GM10847 (cell line): Measurements from ENCODE around the gene MYL12A.

ENCODE experiments used
- POLR2A ChIP-seq: IDR thresholded peaks from 2 replicates; pipeline ENCODE4 v1.6.1; 2011; ENCODE audit not compliant: insufficient read length; ENCODE audit errors: extremely low read depth

The MYL12A gene

DNA sequence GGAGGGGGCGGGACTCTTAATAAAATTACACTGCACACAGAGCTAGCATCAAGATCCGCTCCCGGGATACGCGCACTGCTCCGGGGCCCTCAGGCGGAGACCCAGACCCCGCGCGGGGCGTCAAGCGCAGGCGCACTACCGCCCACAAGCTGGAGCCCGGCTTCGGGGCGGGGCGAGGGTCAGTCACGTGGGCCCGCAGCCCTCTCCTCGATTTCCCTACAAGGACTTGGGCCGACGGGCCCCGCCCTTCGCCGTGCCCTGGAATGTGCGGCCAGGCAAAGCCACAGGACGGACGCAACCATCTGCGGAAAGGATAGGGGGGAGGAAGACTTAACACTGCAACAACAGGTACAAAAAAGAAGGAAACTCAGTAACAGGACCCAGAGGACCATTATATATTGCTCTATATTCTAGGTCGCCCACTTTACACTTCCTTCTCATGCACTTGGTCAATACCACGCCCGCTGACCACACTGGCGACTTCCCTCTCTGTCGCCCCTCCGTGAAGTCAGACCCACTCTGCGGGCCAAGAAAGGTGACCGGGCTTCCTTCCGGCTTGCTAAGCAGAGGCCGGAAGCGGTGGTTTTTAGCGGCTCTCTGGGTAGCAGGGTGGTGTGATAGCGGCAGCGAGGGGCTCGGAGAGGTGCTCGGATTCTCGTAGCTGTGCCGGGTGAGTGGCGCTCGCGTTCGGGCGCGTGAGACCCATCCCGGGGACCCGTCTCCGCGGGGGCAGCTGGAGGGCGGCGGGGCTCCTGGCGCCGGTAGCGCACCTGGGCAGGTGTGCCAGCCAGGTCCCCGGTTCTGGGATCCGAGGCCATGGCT lies at the start of gene MYL12A:
Gene MYL12A (plus strand): TSS at position 562 of the 822 bp plus-strand sequence. CDS start 5,447 bp downstream, outside the sequence.
- TF ChIP-seq POLR2A: peak; percentile 98

DNA sequence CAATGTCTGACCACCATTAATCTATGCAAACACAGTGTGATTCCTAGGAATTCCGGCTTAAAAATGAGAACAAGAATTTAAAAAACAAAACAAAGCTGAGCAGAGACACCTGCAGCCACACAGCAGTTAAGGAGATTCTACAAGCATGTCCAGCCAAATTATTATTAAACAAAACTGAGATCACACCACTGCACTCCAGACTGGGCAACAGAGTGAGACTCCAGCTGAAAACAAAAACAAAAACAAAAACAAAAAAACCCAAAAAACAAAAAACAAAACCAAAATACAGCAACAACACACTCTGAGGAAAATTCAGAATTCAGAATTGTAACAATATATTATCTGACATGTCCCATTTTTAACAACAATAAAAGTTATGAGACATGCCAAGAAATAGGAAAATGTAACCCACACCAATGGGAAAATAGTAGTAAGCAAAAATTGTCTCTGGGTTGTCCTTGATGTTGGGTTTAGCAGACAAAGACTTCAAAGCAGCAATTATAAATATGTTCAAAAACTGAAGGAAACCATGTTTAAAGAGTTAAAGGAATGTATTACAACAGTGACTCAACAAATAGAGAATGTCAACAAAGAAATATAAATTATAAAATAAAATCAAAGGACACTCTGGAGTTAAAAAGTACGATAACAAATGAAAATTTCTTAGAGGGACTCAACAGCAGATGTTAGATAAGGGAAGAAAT lies 47.5 kb upstream of the MYL12A start:
- TF ChIP-seq POLR2A: no peak

DNA sequence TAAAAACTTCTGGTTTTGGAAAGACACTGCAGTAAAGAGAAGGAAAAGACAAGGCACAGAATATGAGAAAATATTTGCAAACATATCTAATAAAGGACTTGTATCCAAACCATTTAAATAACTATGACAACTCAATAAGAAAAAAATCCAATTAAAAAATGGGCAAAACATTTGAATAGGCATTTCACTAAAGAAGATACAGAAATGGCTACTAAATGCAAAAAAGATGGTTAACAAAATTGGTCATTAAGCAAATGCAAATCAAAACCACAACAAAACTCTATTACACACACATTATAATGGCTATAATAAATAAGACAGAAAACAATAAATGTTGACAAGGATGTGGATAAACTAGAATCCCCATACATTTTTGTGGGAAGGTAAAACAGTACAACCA lies 42.4 kb upstream of the MYL12A start:
- TF ChIP-seq POLR2A: no peak

DNA sequence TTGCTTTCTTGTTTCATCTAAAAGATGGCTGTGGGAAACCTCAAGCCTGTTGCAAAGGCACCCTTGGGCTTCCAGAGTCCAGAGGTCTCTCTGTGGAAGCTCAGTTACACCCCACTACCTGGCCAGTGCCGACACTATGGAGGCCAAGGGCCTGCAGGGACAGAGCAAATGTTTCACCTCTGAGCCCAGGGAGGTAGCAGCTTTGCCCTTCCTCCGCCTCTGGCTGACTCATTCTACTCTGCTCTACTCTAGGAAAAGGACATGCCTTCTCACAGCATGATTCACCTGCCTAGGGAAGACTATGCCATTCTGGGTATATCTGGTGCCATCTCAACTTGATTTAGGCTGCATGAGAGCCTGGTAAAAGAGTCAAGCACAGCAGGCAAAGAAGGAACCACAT lies 40.0 kb upstream of the MYL12A start:
- TF ChIP-seq POLR2A: no peak

DNA sequence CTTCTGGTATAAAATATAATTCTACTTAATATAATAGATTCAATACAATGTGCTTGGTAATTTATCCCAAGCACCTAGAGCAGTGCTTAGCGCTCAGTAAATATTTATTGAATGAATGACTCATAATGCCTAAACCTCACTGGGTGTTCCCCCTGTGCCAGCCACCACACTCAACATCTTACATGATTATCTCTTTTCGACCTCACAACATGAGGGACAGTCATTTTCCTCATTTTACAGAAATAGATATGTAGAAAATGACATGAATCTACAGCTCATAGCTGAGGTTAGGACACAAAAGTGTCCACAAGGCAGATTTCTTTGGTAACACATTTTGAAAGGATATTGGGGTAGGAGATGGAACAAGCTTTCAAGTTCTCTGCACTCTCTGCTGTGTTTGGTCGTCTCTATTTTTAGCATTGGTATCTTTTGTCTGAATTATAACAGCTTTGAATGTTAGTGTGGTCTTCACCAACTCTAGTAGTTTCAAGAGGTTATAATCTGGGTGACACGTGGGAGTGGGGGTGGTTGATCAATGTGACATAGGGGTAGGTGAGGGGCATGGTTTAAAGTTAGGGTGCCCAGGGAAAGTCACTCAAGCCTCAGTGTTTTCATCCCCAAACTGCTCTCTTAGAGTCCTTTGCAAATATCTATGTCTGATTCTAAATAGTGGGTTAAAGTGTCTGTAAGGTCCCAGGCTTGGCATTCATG lies 37.6 kb upstream of the MYL12A start:
- TF ChIP-seq POLR2A: no peak

DNA sequence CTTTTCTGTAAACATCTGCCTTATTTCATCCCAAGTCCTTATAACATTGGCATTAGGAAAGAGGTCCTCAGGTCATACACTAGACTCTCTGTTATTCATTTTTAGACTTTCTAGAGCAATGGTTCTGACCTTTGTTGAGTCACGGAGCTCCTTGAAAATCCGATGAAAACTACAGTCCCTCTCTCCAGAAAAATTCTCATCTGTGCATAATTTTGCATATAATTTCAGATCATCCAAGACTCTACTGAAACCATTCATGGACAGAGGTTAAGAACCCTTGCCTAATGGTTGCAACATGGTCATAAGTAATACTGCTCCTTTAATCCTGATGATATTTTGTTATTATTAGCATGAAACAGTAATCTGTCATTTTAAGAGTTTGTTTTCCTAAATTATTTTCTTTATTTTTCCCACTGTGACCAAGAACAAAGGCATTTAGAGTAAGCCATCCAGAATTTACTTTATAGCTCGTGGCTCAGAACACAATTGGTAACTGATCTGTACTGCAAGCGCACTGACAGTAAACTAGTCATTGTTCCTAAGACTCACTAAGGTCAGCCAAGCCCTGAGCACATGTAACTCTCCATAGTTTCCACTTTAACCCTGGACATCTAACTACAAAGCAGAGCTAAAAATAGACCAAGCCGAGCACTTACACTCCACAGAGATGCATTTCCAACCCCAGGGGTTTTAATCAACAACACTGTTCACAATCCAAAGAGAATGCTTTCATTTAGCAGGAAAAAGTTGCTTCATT lies 36.2 kb upstream of the MYL12A start:
- TF ChIP-seq POLR2A: no peak

DNA sequence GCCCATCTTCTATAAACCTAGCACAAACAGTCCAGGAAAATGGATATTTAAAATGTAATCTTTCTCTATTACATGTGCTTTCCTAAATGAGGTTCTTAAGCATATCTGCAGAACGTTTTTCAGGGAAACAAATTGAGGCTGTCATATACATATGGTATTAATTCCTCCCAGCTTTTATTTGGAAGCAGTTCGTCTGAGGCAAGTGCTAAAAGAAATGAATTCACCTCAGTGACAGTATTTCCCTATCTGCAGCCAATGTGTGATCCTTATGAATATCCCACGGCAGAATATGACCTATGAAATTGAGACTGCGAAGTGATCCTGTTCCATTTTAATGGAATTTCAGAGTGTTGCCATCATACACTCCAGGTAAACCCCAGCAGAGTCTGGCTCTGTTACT lies 34.9 kb upstream of the MYL12A start:
- no peak for TF ChIP-seq POLR2A

DNA sequence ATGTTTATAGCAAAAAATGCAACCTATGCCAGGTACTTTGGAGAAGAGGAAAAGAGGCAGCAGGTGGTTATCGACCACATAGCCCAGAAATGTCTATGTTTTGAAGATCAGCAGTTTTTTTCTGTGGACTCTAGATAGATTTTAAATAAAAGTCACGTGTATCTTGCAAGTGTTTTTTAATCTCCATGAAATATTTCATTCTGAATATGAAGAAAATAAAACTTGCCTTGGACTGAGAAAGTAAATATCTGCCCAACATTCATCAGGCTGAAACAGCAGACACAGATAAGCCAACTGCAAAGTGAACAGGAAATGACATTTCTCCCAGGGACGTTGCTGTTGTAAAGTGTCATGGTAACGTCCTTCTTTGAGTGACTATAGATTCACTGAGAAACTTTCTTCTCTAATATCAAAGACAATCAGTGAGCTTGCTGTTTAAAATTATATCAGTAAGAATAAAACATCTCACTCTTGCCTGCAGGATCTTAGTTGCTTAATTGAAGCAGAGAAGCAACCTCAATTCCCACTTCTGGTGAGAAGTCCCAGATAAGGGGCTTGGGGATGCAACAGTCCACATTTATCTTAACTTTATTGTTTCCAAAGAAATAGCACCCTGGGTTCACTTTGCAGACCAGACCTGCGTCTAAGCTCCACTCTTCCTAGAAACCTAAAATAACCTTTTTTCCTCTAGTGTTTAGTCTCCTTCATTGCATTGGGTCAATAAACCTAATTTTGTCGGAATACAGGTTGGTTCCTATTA lies 34.1 kb upstream of the MYL12A start:
- no peak for TF ChIP-seq POLR2A

DNA sequence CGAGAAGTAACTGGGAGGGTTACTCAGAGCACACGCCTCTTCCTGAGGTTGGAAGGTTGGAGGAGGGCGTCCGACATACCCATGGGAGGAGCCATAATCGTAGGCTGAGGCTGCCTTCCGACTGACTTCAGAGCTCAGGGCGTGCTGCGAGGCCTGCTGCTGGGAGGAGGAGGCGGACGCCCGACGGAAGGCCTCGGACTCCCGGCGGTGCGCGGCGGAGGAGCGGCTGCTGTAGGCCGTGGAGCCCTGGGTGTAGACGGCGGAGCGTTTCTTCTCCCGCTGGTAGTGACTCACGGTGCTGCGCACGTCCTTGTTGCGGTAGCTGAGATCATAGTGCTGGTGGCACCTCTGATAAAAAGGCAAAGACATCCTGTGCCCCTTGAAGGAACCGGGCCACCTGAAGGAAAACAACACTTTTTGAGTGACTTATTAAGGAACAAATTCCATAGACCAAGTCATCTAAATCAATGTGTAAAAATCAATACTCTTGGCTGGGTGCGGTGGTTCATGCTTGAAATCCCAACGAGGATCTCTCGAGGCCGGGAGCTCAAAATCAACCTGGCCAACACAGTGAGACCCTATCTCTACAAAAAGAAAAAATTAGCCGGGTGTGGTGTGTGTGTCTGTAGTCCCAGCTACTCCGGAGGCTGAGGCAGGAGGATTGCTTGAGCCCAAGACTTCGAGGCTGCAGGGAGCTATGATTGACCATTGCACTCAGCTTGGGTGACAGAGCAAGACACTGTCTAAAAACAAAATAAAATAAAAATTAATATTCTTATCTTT lies 32.6 kb upstream of the MYL12A start:
- no peak for TF ChIP-seq POLR2A

DNA sequence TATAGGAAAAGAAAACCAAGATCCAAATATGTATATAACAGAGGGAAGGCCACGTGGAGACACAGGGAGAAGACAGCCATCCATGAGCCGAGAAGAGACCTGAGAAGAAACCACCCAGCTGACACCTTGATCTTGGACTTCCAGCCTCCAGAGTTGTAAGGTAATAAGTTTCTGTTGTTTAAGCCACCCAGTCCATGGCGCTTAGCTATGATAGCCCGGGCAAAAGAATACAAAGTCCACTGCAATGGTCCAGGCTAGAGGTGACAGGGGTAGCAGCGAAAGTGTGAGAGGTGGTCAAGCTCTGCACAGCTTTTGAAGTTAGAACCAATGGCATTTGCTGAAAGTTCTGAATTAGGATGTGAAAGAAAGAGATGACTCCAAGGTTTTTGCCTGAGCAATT lies 30.6 kb upstream of the MYL12A start:
- TF ChIP-seq POLR2A: no peak

DNA sequence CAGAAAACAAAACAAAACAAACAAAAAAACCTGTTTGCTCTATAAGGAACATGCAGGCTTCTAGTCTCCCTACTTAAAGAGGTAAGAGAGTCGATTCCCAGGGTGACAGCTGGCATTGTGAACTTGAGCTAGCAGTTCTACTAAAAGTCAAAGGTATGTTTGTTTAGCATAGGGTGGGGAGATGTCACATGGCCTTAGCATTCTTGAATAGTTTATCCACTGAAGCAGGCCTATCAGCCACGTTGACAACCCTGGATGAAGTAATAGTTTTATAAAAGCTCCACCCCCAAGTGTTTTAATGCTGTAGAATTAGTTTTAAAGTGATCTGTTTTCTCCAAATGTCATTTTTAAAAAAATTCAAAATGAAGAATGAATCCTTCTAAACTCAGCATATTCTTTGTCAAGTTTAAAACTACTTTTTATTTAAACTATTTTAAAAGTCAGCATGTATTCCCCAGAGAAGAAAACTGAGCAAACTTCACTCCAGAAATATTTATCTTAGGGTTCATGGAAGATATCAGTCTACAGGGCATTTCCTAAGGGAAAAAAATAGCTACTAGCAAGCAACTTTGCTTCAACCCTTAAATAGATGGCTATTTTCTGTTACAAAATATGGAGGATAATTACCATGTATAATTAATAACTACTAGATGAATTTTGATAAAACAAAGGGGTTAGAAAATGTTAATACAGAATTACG lies 29.5 kb upstream of the MYL12A start:
- no peak for TF ChIP-seq POLR2A

DNA sequence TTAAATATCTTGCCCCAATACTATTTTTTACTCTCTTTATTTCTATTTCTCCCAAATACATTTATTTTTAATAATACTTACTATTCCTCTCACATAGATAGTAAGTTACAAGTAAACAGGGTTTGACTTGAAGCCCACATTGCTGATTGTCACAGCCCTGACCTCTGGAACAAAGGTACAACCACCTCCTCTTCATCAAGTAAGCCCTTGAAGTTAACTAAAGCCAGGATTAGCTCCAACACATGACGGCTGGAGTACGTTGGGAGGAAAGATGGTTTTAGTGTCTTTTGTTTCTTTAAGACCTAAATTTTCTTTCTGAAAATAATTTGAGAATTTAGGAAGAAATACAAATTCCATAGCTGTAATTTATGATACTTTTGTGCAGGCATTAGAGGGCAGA lies 28.8 kb upstream of the MYL12A start:
- no peak for TF ChIP-seq POLR2A

DNA sequence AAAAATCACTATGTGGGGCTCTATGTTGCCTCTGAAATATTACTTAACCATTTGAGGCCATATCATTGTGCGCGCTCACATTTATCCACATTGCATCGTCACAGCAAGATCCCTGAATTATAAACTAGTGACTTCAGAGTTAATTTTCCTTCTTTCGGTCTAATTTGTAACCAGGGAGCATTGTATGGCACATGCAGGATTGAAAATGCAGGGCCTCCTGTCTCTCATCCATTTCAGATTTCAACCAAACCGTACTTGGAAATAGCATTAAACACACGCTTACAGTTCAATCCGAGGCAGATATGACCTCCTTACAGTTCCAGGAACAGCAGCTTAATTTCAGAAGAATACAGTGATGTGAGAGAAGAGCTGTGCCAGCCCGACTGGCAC lies 28.4 kb upstream of the MYL12A start:
- no peak for TF ChIP-seq POLR2A
